Vagina (tissue), 2 donors: ENCODE measurements around the gene MACO1.

Experiments used
- CTCF ChIP-seq, 3 experiments: fragments of 450-650 bp in 2 of 3; fragments of 200-600 bp in 1 of 3; sonication (generic) in 1 of 3; IDR thresholded peaks; one replicate each; pipeline ENCODE4 v1.5.1; 2017 to 2019; ENCODE audit warnings: antibody characterized with exemption in 3 of 3, mild to moderate bottlenecking in 2 of 3, moderate library complexity in 2 of 3
- POLR2A ChIP-seq, 2 donors: fragments of 450-650 bp; IDR thresholded peaks; one replicate each; pipeline ENCODE4 v1.6.1; 2017; ENCODE audit warnings: antibody characterized with exemption in 2 of 2, mild to moderate bottlenecking in 2 of 2, moderate library complexity in 2 of 2

DNA sequence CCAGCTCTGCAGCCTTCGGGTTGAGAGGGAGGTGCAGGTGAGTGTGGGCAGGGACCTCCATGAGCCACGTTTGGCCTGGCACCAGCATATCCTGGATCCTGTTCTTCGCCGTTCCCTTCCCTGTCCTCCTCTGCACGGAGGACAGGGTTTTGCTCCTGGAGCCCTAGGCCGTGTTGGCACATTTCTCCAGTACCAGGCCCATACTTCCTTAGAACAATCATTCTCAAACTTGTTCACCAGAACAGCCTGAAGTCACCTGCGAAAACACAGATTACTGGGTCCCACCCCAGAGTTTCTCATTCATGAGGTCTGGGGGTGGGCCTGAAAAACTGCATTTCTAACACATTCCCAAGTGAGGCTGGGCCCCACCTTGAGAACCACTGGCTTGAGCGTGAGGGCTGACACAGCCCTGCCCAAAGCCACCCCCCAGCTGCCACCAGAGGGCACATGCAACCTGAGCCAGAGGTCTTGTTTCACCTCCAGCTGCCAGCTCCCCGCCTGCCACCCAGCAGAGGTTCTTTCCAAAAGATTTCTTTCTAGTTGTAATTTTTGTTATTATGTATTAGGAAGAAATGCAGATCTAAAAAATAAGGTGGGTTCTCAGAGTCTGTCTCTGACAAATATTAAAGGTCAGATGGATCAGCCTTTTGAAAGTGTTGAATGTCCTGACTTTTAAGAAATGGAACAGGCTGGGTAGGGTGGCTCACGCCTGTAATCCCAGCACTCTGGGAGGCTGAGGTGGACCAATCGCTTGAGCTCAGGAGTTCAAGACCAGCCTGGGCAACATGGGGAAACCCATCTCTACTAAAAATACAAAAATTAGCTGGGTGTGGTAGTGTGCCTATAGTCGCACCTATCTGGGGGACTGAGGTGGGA lies 73.1 kb downstream of the MACO1 start:
- TF ChIP-seq POLR2A (IDR thresholded peaks at IDR 0.05) (no peak), CTCF (IDR thresholded peaks at IDR 0.05) (peak in 1 of 3 experiments; percentile 25)
